Stimulated activated CD4-positive, alpha-beta T cell treated with anti-CD3 and anti-CD28 coated beads, Interleukin-15, amount 100 ng/mL, for 1 hour (primary cell): Measurements from ENCODE around the gene TMEM53.
"Not testable (repeated sequence)": the region's sequence is repeated elsewhere in the genome, so short reads cannot be mapped to it uniquely, and the experiment has no call there.

ENCODE experiments used
- DNase-seq, 2 donors: peaks; one replicate each; pipeline ENCODE4 v3.0.0-alpha.2; 2020; ENCODE audit warnings: low read depth in 1 of 2, low spot score in 1 of 2

Gene TMEM53

DNA sequence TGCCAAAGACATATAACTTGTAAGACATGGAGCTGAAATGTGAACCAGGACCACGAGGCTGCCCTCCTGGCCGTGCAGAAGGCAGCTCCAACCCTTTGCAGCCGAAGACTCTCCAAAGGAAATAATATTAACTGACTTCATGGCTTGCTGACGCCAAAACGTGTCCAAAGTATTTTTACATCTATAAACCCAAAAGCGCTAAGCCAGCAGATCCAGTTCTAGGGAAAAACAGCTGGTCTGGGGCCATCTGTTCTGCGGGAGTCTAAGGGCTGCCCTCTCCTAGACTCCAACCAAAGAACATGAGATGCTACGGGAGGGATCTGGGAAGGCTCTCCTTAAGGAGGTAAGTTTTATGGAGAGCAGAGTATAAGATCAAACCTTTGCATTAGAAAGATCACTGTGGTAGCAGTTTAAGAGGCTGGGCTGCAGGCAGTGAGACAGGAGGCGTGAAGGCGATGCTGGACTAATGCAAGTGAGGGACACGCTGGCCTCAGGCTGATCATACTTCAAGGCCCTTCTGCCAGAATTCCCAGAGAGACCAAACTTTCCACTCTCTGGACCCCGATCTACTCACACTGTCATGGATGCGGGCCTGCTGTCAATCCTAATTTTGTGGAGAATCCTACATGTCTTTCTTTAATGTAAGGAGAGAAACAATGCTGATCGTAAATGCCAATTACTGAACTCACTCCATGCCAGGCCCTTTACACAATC, 1.2 kb downstream of the TMEM53 start:
- DNase-seq = no peak

DNA sequence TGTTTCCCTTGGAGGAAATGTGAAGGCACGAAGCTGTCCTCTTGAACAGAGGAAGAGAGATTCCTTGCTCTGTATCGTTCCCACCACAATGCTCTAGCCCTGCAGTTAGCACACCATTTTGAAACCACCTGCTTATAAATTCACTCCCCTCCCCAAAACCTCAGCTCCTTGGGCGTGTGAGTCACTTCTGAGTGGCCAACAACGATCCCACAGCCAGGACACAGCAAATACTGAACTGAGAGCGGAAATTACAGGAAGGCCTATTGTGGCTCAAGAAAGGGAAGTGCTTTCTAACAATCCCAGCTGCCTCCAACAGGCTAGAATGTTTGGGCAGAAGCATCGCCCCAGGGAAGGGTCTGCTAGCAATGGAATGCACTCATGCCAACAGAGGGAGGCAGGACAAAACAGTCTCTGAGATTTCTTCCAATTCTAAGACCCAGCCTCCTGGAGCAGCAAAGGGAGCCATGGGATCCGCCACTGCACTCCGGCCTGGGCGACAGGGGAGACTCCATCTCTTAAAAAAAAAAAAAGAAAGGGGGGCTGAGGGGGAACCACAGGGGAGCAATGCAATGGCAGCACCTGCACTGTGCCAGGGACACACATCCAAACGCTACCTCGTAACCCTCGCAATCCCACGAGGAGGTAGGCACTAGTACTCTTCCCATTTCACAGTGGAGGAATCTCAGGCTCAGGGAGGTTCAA, 1.9 kb downstream of the TMEM53 start:
- DNase-seq = no peak

DNA sequence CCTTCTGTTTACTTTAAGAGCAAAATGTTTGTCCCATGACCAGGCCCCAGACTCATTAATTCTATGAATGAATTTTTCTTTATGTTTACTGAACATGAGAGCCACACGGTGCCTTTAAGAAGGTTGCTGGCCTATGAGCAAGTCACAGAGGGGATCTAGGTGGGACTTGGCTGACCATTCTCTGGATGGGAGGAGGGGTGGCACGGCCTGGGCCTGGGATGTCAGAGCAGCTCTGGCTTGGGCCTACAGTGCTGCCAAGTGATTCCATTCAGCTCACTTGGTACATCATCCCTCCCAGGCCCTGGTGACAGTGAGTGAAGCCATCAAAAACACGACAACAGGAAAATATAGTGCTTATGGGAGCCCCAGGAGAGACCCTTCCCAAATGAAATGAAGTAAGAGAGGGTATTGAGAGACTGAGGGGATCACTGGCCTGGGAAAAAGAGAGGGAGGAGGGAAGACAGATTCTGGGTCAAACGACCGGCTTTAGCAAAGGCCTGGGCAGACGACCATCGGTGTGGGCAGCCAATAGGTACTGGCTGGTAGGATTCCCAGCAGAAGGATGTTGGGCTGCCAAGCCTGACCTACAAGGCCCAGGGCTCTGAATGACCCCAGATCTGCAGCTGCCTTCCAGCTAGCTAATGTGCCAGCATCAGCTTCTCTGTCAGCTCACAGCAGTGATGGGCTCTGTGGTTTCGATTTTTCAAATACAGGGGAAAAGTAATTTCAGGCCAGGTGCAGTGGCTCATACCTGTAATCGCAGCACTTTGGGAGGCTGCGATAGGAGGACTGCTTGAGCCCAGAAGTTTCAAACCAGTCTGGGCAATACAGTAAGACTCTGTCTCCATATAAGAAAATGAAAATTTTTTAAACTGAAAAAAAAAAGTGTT, 3.3 kb downstream of the TMEM53 start:
- no peak for DNase-seq

DNA sequence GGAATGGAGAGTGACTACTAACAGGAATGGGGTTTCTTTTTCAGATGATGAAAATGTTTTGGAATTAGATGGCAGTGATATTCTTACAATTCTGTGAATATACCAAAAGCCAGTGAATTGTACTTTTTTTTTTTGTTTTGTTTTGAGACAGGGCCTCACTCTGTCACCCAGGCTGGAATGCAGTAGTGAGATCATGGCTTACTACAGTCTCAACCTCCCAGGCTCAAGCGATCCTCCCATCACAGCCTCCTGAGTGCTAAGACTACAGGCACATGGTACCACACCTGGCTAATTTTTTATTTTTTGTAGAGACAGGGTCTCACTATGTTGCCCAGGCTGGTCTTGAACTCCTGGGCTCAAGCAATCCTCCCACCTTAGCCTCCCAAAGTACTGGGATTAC, 7.6 kb downstream of the TMEM53 start:
- DNase-seq = not testable (repeated sequence)

DNA sequence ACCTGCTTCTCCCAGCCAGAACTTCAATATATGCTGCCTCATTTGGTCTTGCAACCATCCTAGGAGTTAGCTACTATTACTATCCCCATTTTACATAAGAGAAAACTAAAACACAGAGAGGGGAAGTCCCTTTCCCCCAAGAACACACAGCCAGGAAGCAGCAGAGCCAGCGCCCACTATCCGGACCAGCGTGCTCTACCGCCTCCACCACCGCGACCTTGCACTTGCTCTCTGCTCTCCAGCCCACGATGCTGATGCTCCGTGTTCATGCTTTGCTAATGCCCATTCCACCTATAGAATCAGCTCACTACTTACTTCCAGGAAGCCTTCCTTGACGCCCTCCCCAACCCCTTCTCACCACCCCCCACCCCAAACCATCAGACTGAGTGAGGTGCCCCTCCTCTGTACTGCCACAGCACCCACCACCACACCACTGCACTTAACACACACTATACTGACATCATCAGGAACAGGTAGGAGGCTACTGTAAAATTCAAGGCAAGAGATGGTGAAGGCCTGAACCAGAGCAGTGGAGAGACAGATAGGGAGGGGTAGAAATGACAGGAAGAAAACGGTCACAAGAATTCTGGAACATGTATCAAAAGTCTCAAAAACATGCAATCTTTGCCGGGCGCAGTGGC, 9.4 kb downstream of the TMEM53 start:
- DNase-seq = peak in 1 of 2 donors; percentile 11

DNA sequence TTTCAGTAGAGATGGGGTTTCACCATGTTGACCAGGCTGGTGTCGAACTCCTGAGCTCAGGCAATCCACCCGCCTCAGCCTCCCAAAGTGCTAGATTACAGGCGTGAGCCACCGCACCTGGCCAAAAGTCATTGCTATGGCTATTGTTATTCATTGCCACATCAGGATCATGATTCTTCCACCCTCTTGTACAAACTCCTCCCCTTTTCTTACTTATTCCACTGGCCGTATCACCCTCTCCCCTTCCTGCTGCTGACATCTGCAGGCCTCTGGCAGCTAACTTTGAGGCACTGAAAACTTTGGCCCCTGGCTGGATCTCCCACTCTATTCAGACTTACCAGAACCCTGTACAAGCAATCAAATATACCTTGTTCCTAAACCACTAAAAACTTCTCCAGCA, 10.9 kb downstream of the TMEM53 start:
- DNase-seq = no peak

DNA sequence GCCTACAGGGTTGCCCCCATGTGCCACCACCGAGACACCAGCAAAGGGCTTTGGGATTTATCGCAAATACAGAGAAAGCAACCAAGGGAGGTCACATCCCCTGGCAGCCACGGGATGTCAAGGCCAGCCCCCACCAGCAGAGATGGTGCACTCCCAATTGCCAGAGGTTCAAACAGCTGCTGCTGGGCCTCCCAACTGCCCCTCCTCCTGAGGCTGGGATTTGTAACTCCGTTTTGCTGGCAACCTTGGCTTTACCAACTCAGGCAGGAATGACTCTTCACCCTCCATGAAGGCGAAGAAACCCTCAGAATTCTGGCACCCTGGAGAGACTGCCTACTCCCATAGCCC, 11.6 kb downstream of the TMEM53 start:
- DNase-seq = no peak

DNA sequence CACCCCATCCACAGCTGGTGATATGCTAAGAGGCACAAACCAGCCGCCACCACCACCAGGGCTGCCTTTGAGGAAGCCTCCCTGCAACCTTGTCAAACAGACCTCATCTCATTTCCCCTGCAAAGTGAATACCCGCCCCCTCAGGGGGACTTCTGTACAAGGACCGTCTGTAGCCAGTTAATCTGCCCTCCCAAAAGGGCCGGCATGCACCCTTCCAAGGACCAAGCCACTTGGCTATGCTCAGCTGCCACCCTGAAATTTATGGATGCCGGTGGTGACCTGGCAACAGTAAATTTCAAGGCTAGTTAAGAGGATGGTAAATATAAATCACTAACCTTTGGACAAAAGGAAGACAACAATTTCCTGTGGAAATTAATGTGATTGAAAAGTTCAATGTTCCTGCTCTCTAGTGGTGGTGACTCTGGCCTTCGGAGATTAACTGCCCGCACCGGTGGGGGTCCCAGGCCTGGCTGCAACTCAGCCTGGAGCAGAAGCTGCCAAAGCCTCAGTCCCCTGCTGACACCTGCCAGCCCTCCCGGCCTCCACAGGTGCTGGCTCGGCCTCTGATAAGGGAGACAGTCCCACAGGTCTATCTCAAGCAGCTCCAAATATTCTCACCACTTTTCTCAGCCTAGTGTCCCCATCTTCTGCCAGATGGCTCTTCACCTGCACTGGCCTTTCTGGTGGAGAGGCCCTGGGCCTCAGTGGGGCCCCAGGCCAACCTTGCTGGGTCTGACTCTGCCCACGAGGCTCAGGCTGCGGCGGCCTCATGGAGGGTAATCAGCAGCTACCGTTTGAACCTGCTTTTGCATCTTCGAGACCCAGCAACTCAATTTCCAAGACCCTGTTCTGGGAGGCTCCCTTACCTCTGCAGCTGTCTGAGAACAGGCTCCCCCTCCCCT, 12.2 kb downstream of the TMEM53 start:
- no peak for DNase-seq

DNA sequence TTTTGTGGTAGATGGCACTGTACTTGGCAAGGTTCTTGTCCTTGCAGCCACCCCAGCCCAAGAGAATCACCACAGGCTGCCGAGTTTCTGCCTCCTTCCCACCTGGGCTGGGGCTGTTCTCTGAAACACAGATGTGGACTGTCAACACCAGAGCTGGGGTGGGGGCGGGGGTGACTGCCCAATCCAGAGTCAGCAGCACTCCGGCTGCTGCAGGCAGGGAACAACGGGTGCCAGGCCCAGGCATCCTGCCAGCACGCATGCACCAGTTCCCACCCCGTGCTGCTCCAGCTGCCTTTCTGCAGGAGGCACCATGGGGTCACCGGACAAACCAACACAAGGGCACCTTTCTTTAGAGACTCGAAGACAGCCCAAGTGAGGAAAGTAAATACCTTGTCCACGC, 14.1 kb downstream of the TMEM53 start:
- DNase-seq = no peak

DNA sequence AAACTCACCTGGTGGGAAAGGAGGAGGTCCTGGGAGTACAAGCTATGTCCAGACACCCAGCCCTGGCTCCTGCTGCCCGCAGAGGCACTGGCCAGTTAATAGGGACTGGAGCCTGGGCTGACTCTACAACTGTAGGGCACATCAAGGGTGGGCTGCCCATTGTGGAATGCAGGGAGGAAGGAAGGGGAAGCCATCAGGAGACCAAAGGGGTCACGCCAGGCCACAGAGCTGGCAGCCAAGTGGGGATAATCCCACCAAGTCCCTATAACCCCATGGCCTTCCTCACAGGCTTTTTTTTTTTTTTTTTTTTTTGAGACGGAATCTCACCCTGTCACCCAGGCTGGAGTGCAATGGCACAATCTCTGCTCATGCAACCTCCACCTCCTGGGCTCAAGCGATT, 14.7 kb downstream of the TMEM53 start:
- DNase-seq = no peak

DNA sequence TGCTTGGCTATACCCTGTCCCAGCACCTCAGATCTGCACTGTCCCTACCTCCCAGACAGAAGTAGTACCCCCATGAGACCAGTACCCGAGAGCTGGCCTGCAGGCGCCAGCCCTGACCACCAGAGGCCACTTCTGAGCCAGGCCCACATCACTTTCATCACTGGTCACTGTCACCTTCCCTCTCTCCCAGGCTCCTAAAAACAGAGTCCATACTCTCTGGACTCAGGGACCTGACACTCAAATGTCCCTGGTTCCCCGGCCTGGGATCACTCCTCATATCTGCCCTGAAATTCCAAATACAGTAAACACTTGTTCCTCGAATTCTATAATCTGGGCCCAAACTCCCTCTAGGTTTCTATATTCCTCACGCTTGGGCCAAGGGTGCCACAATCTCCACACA, 18.7 kb downstream of the TMEM53 start:
- no peak for DNase-seq

DNA sequence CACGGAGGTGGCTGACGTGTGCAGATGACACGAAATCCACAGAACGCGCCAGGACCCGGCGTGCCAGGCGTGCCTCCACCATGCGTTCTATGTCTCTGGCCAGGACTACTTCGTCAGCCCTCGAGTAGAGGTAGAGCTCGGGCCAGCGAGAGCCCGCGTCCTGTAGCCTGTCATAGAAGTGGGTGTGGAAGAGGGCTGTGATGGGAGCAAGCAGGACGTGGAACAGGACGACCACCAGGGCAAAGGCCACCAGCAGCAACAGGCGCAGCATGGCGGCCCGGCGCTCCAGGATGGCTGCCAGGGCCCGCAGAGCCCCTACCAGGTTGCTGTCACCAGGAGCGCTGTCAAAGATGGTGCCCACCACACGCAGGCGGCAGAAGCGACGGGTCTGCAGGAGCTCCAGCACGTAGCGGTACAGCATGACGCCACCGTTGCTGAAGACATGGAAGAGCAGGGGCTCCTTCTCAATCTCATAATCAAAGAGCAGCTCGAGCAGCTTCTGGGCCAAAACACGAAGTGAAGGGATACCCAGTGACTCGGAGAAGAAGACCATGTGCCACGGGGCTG, 19.6 kb downstream of the TMEM53 start:
- no peak for DNase-seq

DNA sequence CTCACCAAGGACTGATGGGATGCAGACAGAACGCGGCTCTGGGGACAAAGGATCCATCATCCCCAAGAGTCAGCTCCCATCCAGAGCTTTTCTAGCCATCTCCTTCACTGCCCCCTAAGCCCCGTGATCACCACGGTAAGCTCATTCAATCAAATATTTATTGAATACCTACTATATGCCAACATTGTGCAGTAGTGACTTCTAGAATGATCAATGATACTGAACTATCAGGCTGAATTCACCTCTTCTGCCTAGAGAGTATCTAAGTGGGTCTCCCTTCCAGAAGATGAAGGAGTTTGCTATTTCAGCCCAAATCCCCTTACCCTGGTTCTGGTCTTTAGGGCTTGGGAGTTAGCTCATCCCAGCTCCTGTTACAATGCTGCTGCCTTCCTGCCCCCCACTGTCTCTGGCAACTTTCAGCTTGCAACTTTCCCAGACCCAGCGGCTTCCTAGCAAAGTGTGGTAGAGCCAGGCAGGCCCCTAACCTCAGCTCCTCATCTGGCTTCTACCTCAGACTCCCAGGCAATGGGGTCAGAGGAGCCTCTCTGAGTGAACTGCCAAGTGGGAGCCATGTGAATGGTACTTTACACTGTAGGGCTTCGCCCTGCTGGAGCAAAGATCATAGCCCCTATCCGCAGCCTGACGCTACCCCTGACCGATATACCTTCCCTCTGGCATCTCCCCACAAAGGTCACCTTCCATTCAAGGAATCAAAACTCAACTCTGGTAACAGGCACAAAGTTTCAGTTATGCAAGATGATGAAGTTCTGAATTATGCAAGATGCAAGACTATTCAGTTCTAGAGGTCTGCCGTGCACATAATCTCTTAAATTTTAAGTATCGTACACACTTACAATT, 20.9 kb downstream of the TMEM53 start:
- no peak for DNase-seq

DNA sequence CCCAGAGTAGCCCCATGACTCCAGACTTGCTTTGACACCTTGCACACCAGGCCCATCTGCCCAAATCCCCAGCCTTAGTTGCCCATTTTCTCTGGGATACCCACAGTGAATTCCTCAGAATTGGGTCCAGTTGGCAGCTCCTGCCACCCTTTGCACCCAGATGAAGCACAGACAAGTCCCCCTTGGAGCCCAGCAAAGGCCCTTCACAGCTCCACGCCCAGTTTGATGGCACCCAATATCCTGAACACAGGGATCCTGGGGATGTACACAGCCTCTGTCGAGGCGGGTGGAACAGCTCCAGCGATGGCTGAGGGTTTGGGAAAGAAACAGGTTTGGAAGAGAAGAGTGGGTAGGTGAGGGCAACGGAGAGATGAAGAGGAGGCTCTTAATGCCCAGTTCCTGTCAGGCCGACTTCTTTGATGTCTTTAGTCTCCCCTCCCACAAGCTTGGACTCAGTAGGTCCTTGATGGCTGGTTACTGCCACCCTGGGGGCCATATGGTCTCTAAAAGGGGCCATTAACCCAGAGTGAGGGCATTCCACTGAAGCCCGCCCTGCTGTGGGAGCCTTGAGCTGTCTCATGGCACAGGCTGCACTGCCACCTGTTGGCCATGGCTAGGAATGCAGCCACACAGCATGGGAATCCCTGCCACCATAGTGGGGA, 21.7 kb downstream of the TMEM53 start:
- DNase-seq = peak; percentile 59 to 67

DNA sequence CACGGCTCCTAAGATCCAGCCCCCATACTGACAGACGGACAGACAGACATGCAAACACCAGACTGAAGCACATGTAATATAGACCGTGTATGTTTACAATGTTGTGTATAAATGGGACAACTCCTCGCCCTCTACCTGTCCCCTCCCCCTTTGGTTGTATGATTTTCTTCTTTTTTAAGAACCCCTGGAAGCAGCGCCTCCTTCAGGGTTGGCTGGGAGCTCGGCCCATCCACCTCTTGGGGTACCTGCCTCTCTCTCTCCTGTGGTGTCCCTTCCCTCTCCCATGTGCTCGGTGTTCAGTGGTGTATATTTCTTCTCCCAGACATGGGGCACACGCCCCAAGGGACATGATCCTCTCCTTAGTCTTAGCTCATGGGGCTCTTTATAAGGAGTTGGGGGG, 23.2 kb downstream of the TMEM53 start:
- DNase-seq = no peak

DNA sequence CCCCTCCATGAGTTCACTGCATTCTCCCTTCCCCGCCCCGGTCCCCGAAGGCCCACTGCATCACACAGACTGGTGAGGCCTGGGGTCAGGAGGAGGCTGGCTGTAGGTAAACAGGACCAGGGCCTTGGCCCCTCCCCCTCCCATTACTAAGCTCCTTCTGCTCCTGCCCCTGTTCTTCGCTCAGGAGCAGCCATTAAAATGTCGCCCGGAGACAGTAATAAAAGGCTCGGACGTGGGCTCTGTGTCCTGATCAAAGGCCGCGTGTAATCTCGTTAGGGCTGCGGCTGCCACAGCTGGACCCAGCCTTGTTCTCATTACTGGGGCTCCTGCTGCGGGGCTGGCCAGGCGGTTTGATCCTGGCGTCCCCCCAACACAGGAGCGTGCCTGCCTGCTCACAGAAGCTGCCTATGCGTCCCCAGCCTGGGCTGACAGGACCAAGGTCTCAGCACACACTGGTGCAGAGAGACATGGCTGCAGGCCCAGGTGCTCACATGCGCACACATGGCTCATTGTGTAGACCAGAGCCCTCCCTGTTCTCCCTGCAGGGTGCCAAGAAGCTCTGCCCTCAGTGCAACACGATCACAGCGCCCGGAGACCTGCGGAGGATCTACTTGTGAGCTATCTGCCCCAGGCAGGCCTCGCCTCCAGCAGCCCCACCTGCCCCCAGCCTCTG, 24.0 kb downstream of the TMEM53 start:
- DNase-seq = no peak

DNA sequence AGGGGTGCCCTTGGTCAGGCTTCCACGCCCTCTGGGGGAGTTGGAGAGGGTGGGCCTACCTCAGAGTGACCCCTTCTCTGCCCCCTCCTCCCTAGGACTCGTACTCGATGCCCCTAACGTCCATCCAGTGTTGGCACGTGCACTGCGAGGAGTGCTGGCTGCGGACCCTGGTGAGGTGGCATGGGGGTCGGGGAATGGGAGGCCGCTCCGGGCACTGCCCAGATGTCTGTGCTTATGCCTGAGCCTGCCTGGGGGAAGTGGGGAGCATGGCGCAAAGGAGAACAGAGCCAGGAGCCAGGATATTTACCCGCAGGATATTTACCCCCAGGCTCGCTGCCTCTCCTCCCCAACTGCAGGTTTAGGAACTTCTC, 24.5 kb downstream of the TMEM53 start:
- no peak for DNase-seq

DNA sequence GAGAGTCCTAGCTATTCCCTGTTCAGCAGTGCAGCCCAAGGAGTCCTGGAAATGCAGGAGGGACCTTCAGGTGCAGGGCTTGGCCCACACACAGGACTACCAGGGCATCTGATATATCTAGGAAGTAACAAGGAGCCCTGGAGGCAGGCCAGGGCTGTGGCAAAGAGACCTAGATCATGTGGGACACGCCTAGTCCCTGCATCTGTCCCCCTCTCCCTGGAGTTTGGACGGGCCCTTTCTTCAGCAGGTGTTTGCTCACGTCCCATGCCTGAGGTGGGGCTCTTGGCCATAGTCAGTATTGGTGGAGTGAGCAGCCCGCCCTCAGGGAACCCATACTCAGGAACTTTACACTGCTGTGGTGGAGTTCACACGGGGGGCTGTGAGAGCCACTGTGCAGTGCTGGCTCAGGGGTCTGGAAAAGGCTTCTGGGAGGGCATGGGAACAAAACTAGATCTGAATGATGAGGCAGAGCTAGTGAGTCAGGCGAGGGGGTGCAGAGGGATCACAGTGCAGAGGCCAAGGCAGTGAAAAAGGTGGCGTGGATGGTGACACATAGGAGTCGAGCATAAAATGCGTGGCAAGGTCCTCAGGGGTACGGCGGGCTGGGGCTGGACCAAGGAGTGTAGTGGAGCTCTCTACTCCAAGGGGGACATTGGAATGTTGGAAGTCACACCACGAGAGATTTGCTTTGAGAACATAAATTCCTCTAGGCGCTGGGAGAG, 25.6 kb downstream of the TMEM53 start:
- no peak for DNase-seq
